HG02798 (cell line): Measurements from ENCODE around the gene SHISA8.
"Not testable (repeated sequence)": the region's sequence is repeated elsewhere in the genome, so short reads cannot be mapped to it uniquely, and the experiment has no call there.

Source experiments
- ATAC-seq: cut with Tn5 transposase; IDR thresholded peaks from one replicate; pipeline ENCODE4 v1.9.1; 2021; ENCODE audit warnings: mild to moderate bottlenecking; ENCODE audit not compliant: unreplicated experiment, poor library complexity

The SHISA8 gene

GRCh38 chr22:41915035-41915785, at the start of gene SHISA8:
Gene SHISA8 (minus strand): TSS chr22:41915074. CDS start chr22:41914667, 407 bp downstream.
- ATAC-seq: peak; percentile 24

DNA sequence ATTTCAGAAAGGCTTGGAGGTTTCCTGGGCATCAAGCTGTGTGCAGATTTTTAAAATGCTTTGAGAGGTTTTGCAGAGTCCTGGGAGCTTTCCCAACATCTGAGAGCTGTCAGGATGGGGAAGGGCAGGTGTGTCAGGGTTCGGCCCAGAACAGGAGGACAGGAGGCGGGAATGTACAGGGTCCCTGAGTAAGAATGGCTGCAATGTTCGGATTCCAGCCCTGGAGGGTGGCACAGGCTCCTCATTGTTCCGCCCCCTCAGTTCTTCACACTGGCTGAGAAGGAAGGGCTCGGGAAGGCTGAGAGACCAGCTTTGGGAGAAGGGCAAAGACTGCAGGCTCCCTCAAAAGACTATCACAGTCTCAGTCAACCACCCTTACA, 49.2 kb upstream of the SHISA8 start:
- ATAC-seq: no peak

DNA sequence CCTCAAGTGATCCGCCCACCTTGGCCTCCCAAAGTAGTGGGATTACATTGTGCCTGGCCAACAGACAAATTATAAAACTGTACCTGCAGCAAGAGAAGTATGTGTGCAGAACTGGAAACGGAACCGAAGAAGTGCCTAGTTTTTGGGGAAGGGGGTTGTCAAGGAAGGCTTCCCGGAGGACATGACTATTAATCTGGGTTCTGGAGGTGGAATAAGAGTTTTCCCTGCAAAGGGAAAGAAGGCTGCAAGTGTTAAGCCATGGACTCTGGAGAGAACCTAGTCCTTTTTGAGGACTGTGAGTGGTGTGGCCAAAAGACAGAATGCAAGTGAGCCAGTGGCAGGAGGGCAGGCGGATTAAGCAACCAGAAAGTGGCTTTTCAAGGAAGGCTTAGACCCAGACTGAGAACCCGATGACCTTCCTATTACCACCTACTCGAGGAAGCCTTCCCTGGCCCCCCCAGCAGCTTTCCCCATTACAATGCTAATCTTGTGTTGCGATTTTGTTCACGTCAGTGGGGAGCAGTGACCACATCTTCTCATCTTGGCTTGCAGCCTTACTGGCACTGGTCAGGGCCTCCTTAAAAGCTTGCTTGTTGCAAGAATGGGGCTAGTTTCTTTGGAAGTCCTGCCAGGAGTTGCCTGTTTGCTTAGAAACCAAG, 48.7 kb upstream of the SHISA8 start:
- no peak for ATAC-seq

- ATAC-seq: peak; percentile 24
Observed at GRCh38 chr22:41957941-41958556, 43.2 kb upstream of the SHISA8 start.

- ATAC-seq: no peak
Observed at GRCh38 chr22:41952713-41953112, 37.8 kb upstream of the SHISA8 start.

DNA sequence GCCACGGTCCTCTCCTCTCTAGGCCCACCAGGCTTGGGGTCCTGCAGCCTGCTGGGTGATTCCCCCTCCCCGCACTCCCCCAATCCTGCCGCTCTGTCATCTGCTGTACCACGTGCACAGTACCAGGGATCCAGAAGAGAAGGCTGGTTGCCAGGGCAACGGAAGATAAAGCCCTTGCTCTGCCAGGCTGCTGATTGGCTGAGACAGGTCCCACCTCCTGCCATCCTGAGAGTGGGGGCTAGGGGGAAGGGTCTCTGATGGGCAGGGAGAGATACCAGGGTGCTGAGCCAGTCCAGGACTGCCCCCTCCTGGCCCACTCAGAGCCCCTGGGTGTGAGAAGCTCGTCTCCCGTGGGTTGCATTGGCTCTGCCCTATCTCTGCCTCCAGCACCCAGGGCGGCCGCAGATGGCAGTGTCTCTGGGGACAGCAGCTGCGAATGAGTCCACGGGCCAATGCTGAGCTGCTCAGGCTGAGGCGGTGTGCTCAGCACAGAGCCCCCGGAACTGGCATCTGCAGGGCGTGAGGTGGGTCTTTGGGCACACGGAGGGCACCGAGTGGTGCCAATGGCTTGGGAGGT, 37.1 kb upstream of the SHISA8 start, which contains the start of gene SMIM45:
SMIM45 (plus strand) TSS at position 253 of the 577 bp plus-strand sequence.
- no peak for ATAC-seq

DNA sequence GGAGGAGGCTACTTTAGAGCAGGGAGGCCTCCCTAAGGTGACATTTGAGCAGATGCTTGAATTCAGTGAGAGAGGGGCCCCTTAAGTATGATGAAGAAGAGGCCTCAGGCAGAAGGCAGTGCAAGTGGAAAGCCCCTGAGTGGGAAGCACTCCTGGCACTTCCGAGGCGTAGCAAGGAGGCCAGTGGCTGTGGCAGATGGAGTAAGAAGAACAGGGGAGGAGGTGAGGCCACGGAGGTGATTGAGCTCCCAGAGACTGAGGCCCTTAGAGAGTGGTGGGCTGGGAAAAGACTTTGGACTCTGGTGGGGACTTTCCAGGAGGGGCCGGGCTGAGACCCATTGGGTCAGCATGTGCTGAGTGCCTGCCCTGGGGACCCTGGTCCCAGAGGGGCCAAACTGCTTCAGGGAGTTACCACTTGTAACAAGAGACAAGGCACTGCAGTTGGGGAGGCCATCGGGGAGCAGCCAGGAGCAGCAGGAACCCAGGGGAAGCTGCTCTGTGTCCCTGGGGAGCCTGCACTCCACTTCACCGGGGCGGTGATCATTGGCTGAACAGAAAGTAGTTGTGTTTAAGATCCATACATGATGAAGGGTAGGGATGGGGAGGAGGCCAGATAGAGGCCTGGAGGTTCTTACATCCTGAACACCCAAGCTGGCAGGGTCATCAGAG, 34.6 kb upstream of the SHISA8 start:
- no peak for ATAC-seq

GRCh38 chr22:41948928-41949296, 34.0 kb upstream of the SHISA8 start:
- ATAC-seq: not testable (repeated sequence)

DNA sequence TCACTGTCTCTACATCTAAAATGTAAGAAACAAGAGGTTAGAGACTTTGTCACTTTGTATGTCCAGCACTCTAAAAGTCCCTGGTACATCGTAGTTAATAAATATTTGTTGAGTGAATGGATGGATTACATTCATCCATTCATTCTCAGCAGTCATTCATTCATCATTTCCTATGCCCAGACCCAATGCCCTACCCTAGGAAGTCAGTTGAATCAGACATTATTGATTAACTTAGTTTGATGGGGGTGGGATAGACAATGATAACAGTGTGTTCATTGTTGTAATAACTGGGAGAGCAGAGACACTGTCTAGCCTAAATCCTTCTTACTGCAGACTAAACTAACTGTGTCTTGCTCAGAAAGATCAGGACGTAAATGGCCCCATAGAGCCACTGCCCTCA, 33.3 kb upstream of the SHISA8 start:
- ATAC-seq: no peak

DNA sequence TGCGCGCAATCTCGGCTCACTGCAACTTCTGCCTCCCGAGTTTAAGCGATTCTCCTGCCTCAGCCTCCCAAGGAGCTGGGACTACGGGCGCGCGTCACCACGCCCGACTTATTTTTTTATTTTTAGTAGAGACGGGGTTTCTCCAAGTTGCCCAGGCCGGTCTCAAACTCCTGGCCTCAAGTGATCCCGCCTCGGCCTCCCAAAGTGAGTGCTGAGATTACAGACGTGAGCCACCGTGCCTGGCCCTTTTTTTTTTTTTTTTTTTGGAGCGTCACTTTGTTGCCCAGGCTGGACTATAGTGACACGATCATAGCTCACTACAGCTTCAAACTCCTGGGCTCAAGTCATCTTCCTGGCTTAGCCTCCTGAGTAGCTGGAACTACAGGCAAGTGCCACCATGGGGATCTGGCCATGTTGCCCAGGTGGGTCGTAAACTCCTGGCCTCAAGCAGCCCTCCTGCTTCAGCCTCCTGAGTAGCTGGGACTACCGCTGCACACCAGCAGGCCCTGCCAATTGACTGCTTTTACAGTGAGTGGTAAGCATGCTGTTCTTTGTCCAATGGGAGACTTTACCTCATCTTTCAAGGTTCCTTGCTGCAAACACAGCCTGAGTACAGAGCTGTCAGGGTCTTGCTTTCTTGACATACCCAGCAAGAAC, 32.7 kb upstream of the SHISA8 start:
- ATAC-seq: no peak

DNA sequence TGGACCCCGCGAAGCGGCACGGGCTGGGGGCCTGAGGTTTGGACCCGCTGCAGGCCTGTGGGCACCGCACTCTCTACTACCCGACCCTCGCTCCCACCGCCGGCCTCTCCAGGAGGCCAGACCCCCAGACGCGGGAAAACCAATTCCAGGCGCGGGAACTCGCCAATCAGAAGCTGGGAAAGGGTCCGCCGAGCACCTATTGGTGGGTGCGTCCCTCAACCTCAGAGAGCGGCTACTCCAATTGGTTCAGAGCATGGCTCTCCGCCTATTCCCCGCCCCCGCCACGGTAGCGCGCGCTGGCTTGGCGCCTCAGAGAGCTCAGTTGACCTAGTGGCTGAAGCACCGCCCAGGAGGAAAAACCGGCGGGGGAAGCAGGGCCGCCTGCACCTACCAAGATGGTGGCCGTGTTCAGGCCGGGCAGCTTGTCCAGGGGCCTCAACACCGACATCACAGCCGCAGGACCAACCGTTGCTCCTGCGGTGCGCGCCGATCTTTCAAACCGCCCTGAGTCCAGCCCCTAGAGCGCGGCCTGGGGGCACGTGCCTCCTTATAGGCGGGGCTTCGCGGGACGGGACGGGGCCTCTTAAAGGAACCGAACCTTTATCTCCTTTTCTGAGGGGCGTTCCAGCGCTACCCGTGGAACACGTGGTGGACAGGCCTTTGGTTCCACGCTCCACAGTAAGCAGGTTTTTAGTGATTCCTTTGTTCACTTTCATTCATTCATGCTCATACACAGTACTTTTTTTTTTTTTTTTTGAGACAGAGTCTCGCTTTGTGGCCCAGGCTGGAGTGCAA, 32.0 kb upstream of the SHISA8 start, which contains the start of gene CENPM:
CENPM (minus strand) TSS at position 524 of the 795 bp plus-strand sequence; CDS start at position 448, 76 bp downstream.
- peak; percentile 85 for ATAC-seq

DNA sequence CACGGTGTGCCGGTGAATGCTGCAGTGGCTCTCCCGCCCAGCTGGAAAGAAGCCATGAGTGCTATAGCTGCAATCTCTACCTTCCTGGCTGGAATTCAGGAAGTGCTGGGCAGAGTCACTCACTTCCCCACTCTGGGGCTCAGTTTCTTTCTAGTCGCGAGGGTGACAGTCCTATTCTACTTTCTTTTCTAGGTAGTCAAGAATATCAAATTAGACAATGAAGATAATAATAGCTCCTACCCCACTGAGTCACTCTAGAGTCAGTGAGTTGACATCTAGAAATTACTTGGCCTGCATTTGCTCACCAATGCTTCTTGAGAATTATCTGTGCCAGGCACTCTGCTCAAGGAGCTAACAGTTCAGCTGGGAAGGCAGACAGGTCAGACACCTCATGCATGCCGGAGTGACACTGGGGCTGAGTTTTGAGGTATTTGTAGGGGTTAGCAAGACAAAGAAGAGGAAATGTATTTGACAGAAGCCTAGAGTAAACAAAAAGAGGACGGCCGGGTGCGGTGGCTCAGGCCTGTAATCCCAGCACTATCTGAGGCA, 28.9 kb upstream of the SHISA8 start:
- ATAC-seq: no peak

GRCh38 chr22:41940832-41941765, 26.2 kb upstream of the SHISA8 start:
- ATAC-seq: peak; percentile 39

DNA sequence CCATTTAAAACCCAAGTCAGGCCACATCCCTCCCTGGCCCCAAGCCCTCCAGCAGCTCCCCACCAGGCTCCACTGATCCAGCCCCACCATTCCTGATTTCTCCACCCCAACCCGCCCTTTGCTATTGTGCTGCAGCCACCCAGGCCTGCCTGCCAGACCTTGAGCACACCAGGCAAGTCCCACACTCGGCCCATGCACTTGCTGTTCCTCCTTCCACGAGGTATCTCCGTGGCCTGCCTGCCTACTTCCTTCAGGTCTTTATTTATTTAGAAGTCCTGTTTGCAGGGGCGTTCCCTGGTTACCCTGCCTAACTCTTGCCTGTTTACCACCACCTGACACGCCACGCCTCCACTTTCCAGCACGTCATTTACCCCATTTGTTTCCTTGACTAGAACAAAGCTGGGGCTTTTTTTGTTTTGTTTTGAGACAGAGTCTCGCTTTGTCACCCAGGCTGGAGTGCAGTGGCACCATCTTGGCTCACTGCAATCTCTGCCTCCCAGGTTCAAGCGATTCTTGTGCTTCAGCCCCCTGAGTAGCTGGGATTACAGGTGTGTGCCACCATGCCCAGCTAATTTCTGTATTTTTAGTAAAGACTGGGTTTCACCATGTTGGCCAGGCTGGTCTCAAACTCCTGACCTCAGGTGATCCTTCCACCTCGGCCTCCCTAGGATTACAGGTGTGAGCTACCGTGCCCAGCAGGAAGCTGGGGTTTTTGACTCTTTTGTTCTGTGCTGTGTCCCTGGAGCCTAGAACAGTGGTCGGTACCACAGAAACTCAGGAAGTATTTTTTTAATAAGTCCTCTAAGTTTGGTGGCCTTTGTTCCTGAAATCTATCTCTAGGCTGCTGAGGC, 25.3 kb upstream of the SHISA8 start:
- peak; percentile 63 for ATAC-seq

- no peak for ATAC-seq
Observed at GRCh38 chr22:41936894-41937169, 22.0 kb upstream of the SHISA8 start.

DNA sequence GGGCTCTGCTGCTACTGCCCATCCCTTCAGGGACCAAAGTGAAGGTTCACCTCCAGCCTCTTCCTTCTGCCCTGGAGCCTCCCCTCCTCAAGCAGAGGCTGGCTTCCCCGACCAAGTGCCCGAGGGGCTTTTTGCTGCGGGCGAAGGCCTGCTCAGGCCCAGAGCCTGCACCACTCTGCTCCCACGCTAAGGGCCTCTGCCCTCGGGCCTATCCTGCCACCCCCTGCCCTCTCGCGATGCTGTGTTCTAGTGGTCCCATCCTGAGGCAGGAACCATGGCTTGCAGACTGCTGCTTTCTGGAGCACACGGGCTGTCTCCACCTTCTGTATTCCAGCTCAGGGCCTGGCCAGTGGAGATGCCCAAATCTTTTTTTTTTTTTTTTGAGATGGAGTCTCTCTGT, 20.6 kb upstream of the SHISA8 start:
- no peak for ATAC-seq

DNA sequence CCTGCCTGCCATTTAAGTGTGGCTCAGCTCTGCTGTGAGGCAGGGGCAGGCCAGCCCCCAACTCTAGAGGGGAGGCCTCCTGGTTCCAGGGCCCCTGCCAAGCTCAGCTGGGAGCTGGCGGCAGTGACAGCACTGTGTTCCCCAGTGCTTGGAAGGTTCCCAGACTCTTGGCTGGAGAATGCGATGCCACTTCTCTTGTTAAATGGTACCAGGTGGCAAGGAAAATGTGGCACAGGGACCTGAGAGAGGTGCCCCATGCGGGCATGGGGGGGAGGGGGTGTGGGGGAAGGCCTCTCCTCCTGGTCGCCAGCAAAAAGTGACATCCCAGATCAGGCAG, 20.1 kb upstream of the SHISA8 start:
- no peak for ATAC-seq
